Measurements from ENCODE around the gene KRTAP10-1. TPM values are rescaled to one million over a fixed set of nuclear protein-coding genes. Genes with fewer than 3 reads are reported as not detected.
"Not testable (repeated sequence)": the region's sequence is repeated elsewhere in the genome, so short reads cannot be mapped to it uniquely, and the experiment has no call there.

KRTAP10-1 gene
- total RNA-seq, 1 experiment from 2014 or later = not detected

GRCh38 chr21:44576025-44576420 is 36.0 kb upstream of the KRTAP10-1 start:
- ChIA-PET CTCF (no interaction called here), POLR2A (ENCODE audit: unreplicated experiment) (no interaction called here)
- Histone ChIP-seq H3K4me2 (ENCODE audit: low read length) (no peak overlapping the region), H3K9me2 (replicated peaks; ENCODE audit: low read length) (no peaks in the 10 kb centered on the region), H3K27ac (ENCODE audit: low read length) (no peak overlapping the region), H2AFZ (ENCODE audit: low read length) (no peak overlapping the region), H3K4me3 (ENCODE audit: low read length) (no peak overlapping the region), H3K36me3 (ENCODE audit: low read depth, low read length) (no peaks in the 10 kb centered on the region), H3K4me1 (ENCODE audit: insufficient read depth, low read length) (peaks cover 13% of the 10 kb centered on the region), H3F3A (ENCODE audit: low read length, unreplicated experiment) (no peaks in the 10 kb centered on the region), H4K20me1 (ENCODE audit: low read length) (no peaks in the 10 kb centered on the region), H3K79me2 (ENCODE audit: low read length) (no peaks in the 10 kb centered on the region), H3K9me3 (ENCODE audit: low read length) (peaks cover 2% of the 10 kb centered on the region; the same call in 1 of the 2 replicates), H3K9ac (ENCODE audit: low read length) (no peak overlapping the region), H3K27me3 (ENCODE audit: low read length) (no peaks in the 10 kb centered on the region)
- no peak for DNase-seq
- no TSS peak for BruUV-seq (replicated peaks)
- intact Hi-C loops (cut with micrococcal nuclease) = no loop called here
- no peak for ATAC-seq
- TF ChIP-seq, protein P1, sequence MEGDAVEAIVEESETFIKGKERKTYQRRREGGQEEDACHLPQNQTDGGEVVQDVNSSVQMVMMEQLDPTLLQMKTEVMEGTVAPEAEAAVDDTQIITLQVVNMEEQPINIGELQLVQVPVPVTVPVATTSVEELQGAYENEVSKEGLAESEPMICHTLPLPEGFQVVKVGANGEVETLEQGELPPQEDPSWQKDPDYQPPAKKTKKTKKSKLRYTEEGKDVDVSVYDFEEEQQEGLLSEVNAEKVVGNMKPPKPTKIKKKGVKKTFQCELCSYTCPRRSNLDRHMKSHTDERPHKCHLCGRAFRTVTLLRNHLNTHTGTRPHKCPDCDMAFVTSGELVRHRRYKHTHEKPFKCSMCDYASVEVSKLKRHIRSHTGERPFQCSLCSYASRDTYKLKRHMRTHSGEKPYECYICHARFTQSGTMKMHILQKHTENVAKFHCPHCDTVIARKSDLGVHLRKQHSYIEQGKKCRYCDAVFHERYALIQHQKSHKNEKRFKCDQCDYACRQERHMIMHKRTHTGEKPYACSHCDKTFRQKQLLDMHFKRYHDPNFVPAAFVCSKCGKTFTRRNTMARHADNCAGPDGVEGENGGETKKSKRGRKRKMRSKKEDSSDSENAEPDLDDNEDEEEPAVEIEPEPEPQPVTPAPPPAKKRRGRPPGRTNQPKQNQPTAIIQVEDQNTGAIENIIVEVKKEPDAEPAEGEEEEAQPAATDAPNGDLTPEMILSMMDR (conservative IDR thresholded peaks at IDR 0.05; ENCODE audit: low read depth, low read length) = no peak
- TF ChIP-seq EZH2 (IDR thresholded peaks at IDR 0.05; ENCODE audit: low read length, unreplicated experiment) (no peak), EZH2phosphoT487 (IDR thresholded peaks at IDR 0.05; ENCODE audit: borderline replicate concordance, low read length) (no peak)

GRCh38 chr21:44575307-44576024 is 35.5 kb upstream of the KRTAP10-1 start:
- Histone ChIP-seq H3K9me2 (replicated peaks; ENCODE audit: low read length) (no peaks in the 10 kb centered on the region), H3K9ac (ENCODE audit: low read length) (no peak overlapping the region), H3K4me2 (ENCODE audit: low read length) (no peak overlapping the region), H3K9me3 (ENCODE audit: low read length) (peaks cover 5% of the 10 kb centered on the region; the same call in 1 of the 2 replicates), H3K4me3 (ENCODE audit: low read length) (no peak overlapping the region), H3K36me3 (ENCODE audit: low read depth, low read length) (no peaks in the 10 kb centered on the region), H3K79me2 (ENCODE audit: low read length) (no peaks in the 10 kb centered on the region), H2AFZ (ENCODE audit: low read length) (no peak overlapping the region), H3K27me3 (ENCODE audit: low read length) (no peaks in the 10 kb centered on the region), H3K27ac (ENCODE audit: low read length) (no peak overlapping the region), H3K4me1 (ENCODE audit: insufficient read depth, low read length) (peaks cover 13% of the 10 kb centered on the region), H4K20me1 (ENCODE audit: low read length) (no peaks in the 10 kb centered on the region), H3F3A (ENCODE audit: low read length, unreplicated experiment) (no peaks in the 10 kb centered on the region)
- CTCF ChIA-PET = interaction anchor here (1.5 kb wide), 1 partner anchor 167 kb away, joined by 4 read pairs; no protein-coding TSS in a partner anchor
- DNase-seq = no peak
- TF ChIP-seq EZH2phosphoT487 (IDR thresholded peaks at IDR 0.05; ENCODE audit: borderline replicate concordance, low read length) = no peak
- BruUV-seq (replicated peaks) = no TSS peak
- POLR2A ChIA-PET (ENCODE audit: unreplicated experiment) = no interaction called here
- ATAC-seq = no peak
- intact Hi-C loops (cut with micrococcal nuclease) = no loop called here

DNA sequence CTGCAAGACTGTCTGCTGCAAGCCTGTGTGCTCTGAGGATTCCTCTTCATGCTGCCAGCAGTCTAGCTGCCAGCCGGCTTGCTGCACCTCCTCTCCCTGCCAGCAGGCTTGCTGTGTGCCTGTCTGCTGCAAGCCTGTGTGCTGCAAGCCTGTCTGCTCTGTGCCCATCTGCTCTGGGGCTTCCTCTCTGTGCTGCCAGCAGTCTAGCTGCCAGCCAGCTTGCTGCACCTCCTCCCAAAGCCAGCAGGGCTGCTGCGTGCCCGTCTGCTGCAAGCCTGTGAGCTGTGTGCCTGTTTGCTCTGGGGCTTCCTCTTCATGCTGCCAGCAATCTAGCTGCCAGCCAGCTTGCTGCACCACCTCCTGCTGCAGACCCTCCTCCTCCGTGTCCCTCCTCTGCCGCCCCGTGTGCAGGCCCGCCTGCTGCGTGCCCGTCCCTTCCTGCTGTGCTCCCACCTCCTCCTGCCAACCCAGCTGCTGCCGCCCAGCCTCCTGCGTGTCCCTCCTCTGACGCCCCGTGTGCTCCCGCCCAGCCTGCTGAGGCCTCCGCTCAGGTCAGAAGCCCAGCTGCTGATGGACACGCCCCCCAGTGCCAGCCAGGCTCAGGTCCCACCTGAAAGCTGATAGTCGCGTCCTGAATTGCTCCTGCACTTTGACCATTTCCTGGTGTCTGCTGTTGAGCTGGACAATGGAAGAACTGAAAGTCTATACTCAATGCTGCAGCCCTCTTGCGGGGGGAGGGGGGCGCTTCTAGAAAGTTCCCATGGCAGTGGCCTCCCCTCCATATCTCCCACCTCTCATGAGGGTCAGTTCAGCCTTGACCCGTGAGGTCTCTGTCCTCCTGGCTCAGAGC is 34.7 kb upstream of the KRTAP10-1 start:
- no TSS peak for BruUV-seq (replicated peaks)
- Histone ChIP-seq H3K79me2 (ENCODE audit: low read length) (no peaks in the 10 kb centered on the region), H3K27me3 (ENCODE audit: low read length) (no peaks in the 10 kb centered on the region), H3K27ac (ENCODE audit: low read length) (no peak overlapping the region), H3F3A (ENCODE audit: low read length, unreplicated experiment) (no peaks in the 10 kb centered on the region), H3K9me2 (replicated peaks; ENCODE audit: low read length) (no peaks in the 10 kb centered on the region), H2AFZ (ENCODE audit: low read length) (no peak overlapping the region), H3K9ac (ENCODE audit: low read length) (no peak overlapping the region), H3K36me3 (ENCODE audit: low read depth, low read length) (no peaks in the 10 kb centered on the region), H3K9me3 (ENCODE audit: low read length) (peaks cover 5% of the 10 kb centered on the region; the same call in 1 of the 2 replicates), H4K20me1 (ENCODE audit: low read length) (no peaks in the 10 kb centered on the region), H3K4me2 (ENCODE audit: low read length) (no peak overlapping the region), H3K4me1 (ENCODE audit: insufficient read depth, low read length) (peaks cover 6% of the 10 kb centered on the region), H3K4me3 (ENCODE audit: low read length) (no peak overlapping the region)
- DNase-seq (peak; percentile 14), ATAC-seq (peak; percentile 27)
- intact Hi-C loops (cut with micrococcal nuclease) = no loop called here
- ChIA-PET CTCF (interaction anchor here (0.7 to 1.5 kb wide), 2 partner anchors 10 to 168 kb away, joined by 3 to 4 read pairs; no protein-coding TSS in a partner anchor), POLR2A (ENCODE audit: unreplicated experiment) (no interaction called here)
- no peak for TF ChIP-seq EZH2 (IDR thresholded peaks at IDR 0.05; ENCODE audit: low read length, unreplicated experiment)
- TF ChIP-seq, protein P1 (conservative IDR thresholded peaks at IDR 0.05; ENCODE audit: low read depth, low read length) = no peak
- no peak for TF ChIP-seq EZH2phosphoT487 (IDR thresholded peaks at IDR 0.05; ENCODE audit: borderline replicate concordance, low read length)

GRCh38 chr21:44573630-44574456 is 33.8 kb upstream of the KRTAP10-1 start, which contains the start of gene KRTAP10-4:
Gene KRTAP10-4 (plus strand): TSS chr21:44573729. CDS start chr21:44573759, 30 bp downstream.
- CTCF ChIA-PET = interaction anchor here (0.7 to 1.5 kb wide), 2 partner anchors 10 to 169 kb away, joined by 3 to 4 read pairs; no protein-coding TSS in a partner anchor
- H4K20me1 ChIP-seq (ENCODE audit: low read length); BruUV-seq (replicated peaks); H3K27ac ChIP-seq (ENCODE audit: low read length); intact Hi-C loops (cut with micrococcal nuclease); H3K9me2 ChIP-seq (replicated peaks; ENCODE audit: low read length); H3K9ac ChIP-seq (ENCODE audit: low read length); H3F3A ChIP-seq (ENCODE audit: low read length, unreplicated experiment); DNase-seq; H3K4me1 ChIP-seq (ENCODE audit: insufficient read depth, low read length); H3K4me3 ChIP-seq (ENCODE audit: low read length); H3K36me3 ChIP-seq (ENCODE audit: low read depth, low read length); H3K27me3 ChIP-seq (ENCODE audit: low read length); H3K9me3 ChIP-seq (ENCODE audit: low read length); H3K79me2 ChIP-seq (ENCODE audit: low read length): not testable (repeated sequence)
- Histone ChIP-seq H2AFZ (ENCODE audit: low read length) (peak within 1 kb of the TSS; percentile 48; the same call in 1 of the 2 replicates), H3K4me2 (ENCODE audit: low read length) (peak within 1 kb of the TSS; percentile 34; the same call in 1 of the 2 replicates)
- POLR2A ChIA-PET (ENCODE audit: unreplicated experiment) = interaction anchor here (0.6 kb wide), 1 partner anchor 110 kb away, joined by 3 read pairs; no protein-coding TSS in a partner anchor
- ATAC-seq = peak; percentile 8
